Measurements from ENCODE around the gene MPV17.
"Not testable (repeated sequence)": the region's sequence is repeated elsewhere in the genome, so short reads cannot be mapped to it uniquely, and the experiment has no call there.

The MPV17 gene

GRCh38 chr2:27322766-27323595 is at the start of gene MPV17:
Gene MPV17, minus strand, starts transcription at chr2:27323097. Its CDS starts 580 bp downstream, at chr2:27322517.
- FAIRE-seq, result no peak

- no peak for FAIRE-seq
These were observed 48.1 kb upstream of the MPV17 start for GRCh38 chr2:27370816-27371620.

GRCh38 chr2:27370026-27370815 is 47.3 kb upstream of the MPV17 start, which contains the start of the genes EIF2B4 and SNX17:
Gene EIF2B4, minus strand, starts transcription at chr2:27370338. Its CDS starts 24 bp downstream, at chr2:27370314.
Gene SNX17, plus strand, starts transcription at chr2:27370616. Its CDS starts 128 bp downstream, at chr2:27370744.
- FAIRE-seq, result peak; percentile 91

- FAIRE-seq, result no peak
These were observed 46.7 kb upstream of the MPV17 start for GRCh38 chr2:27369471-27370025.

GRCh38 chr2:27363933-27364332 is 41.0 kb upstream of the MPV17 start:
- FAIRE-seq, result no peak

GRCh38 chr2:27362678-27363420 is 40.0 kb upstream of the MPV17 start:
- FAIRE-seq, result no peak

GRCh38 chr2:27356382-27357181 is 33.7 kb upstream of the MPV17 start, which contains the start of gene GTF3C2:
Gene GTF3C2, minus strand, starts transcription at chr2:27356764. Its CDS starts 13,210 bp downstream, at chr2:27343554.
- FAIRE-seq, result peak; percentile 21

GRCh38 chr2:27356056-27356381 is 33.1 kb upstream of the MPV17 start:
- no peak for FAIRE-seq

- no peak for FAIRE-seq
These were observed 31.7 kb upstream of the MPV17 start for GRCh38 chr2:27354597-27354927.

- no peak for FAIRE-seq
These were observed 31.1 kb upstream of the MPV17 start for GRCh38 chr2:27353762-27354596.

GRCh38 chr2:27353386-27353761 is 30.5 kb upstream of the MPV17 start:
- not testable (repeated sequence) for FAIRE-seq

- no peak for FAIRE-seq
These were observed 29.1 kb upstream of the MPV17 start for GRCh38 chr2:27351802-27352598.

GRCh38 chr2:27350106-27350693 is 27.3 kb upstream of the MPV17 start:
- FAIRE-seq, result no peak

GRCh38 chr2:27347641-27348040 is 24.7 kb upstream of the MPV17 start:
- no peak for FAIRE-seq

GRCh38 chr2:27336173-27336572 is 13.3 kb upstream of the MPV17 start:
- no peak for FAIRE-seq

GRCh38 chr2:27335311-27335710 is 12.4 kb upstream of the MPV17 start:
- FAIRE-seq, result no peak

GRCh38 chr2:27324720-27325119 is 1.8 kb upstream of the MPV17 start:
- no peak for FAIRE-seq

- no peak for FAIRE-seq
These were observed 844 bp upstream of the MPV17 start for GRCh38 chr2:27323596-27324285.

Data from endometrium (tissue), 2 donors.